Omental fat pad (tissue), 4 donors: Measurements from ENCODE around the gene HOXA4. TPM values are rescaled to one million over a fixed set of nuclear protein-coding genes. Genes with fewer than 3 reads are reported as not detected.
A peak's percentile ranks its signal among the peaks of the same experiment; 100 is the strongest.

Experiments
- ATAC-seq: fragments of 150-250 bp; one replicate; pipeline ENCODE4 v1.9.1; 2016; ENCODE audit warnings: mild to moderate bottlenecking, moderate library complexity; ENCODE audit not compliant: low FRiP score
- DNase-seq: peaks from one replicate; pipeline ENCODE4 v3.0.0-alpha.2; 2019; ENCODE audit warnings: low spot score
- CTCF ChIP-seq, 3 donors: fragments of 450-650 bp; IDR thresholded peaks; one replicate each; pipeline ENCODE4 v1.5.1; 2016 to 2017; ENCODE audit warnings: antibody characterized with exemption in 3 of 3, mild to moderate bottlenecking in 3 of 3, moderate library complexity in 2 of 3
- total RNA-seq, 4 donors: library from RNA; depleted of rRNA; stranded (reverse); fragments of >200 nt; gene quantifications; one replicate each; pipeline ENCODE4 v1.1.0, GENCODE V29; 2016

The HOXA4 gene
- total RNA-seq, 4 donors from 2014 or later, result 1.6 to 5.7 (median 3.1) TPM

- DNase-seq (peak; percentile 17), ATAC-seq (no peak)
- no peak for TF ChIP-seq CTCF (IDR thresholded peaks at IDR 0.05)
Measured at GRCh38 chr7:27176524-27176845, 45.9 kb upstream of the HOXA4 start.

DNA sequence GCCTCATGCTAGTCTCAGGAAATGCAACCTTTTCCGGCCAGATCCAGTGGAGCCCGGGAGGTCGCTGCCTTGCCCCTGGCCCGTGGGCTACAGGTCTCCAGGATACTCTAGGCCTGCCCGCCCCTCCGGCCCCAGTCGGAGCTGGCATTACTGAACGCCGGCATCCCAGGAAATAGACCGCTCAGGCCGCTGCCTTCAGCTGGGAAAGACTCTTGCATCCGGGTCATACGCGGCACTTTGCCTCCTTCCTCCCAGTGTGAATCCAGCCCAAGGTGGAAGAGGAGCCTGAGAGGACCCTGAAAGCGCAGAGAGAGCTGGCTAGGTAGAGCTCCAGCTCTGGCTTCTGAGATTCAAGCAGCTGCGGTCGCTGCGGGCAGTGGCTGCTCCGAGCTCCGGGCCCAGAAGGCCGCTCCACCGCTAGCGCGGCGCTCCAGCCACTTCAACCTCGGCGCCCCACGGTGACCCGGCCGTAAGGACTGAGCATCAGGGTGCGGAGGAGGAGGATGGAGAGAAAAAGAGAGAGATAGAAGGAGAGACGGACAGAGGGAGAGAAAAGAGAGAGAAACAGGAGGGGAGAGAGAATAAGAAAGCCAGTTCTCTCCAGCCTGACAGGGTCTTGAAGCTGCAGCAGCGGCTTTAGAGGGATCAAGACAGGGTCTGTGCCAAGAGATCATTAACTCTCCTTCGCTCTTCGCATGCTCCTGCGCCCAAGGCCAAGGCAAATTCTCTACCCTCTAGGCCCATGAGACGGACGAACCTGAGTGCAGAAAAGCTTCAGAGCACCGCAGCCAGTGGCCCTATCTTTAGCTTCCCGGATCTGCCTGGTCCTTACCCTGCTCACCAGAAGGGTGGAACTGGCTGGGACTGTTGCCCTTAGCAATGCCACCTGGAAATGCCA is 45.3 kb upstream of the HOXA4 start:
- ATAC-seq, result no peak

DNA sequence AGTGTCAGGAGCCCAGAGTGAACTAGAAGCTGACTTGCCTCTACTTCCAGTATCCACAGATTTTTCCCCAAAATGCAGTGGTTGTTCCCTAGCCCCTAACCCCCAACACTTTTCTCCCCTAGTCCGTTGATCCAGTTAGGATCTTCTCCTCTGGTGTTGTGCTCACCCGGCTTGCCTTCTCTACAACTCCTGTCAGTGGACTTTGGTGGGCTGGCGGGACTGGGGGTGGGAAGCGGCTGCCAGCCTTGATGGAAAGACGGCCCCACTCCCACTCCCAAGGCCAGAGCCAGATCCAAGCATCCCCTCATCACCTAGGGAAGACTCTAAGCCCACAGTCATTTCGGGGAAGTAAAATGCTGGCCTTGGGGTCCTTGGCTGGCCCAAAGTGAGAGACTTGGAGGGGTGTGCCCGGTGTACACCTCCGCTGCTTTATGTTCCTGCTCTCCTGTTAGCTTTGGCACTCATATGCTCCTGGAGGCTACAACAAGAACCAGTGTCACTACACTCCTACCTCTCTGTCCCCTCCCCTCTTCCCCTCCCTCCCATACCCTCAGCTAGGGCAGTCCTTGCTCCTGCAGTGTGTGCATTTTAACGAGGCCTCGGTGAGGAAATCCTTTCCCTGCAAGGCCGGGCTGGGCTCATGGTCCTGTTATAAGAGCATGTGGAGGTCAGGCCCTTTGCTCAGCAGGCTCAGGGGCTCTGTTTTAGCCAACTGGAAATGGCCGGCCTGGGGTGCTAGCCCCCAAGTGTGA is 44.5 kb upstream of the HOXA4 start:
- no peak for ATAC-seq
- DNase-seq, result peak; percentile 12
- no peak for TF ChIP-seq CTCF (IDR thresholded peaks at IDR 0.05)

More for the DNA sequence above, 45.3 kb upstream of the HOXA4 start:
- peak; percentile 18 for DNase-seq
- TF ChIP-seq CTCF (IDR thresholded peaks at IDR 0.05), result no peak

DNA sequence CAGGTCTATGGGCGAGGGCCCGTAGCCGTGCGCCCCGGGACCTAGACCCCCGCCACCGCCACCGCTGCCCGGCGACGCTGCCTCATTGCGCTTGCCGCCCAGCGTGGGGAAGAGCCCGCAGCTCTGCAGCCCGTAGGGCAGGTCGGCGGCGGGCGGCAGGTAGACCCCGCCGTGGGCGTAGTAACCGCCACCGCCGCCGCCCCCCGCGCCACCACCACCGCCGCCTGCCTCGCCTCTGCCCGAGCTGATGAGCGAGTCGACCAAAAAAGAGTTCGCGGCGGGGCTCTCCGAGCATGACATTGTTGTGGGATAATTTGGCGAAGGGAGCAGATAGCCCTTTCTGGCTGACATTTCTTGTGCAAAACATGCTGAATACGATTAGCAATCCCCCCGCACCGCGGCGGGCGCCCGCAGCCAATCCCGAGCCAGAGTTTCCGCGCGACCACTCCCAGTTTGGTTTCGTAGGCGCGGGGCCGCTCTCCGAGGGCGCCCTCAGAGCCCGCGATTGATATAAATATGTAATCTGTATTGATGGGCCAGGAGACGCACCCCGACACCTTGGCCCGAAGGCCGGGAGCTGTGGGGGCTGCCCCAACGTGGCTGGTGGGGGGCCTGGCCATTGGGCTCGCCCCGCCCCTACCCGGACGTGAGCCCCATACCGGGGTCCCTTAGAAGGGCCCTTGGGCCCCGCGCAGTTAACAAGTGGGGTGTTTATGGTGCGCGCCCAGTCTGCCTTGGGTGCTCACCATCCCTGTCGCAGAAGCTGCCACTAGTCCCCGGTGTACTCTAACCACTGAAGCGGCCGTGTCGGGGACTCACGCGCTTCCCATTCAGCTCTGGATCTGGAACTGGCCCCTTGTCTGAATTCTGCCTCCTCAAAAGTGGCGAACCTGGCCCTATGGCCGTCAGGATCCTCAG is 43.7 kb upstream of the HOXA4 start, which contains the start of gene HOXA10:
Gene HOXA10, minus strand, starts transcription at position 365 of the 918 bp plus-strand sequence. Its CDS starts 14 bp downstream, at position 351.
- DNase-seq (peak; percentile 14), ATAC-seq (no peak)
- no peak for TF ChIP-seq CTCF (IDR thresholded peaks at IDR 0.05)

GRCh38 chr7:27173511-27173955 is 43.0 kb upstream of the HOXA4 start:
- no peak for TF ChIP-seq CTCF (IDR thresholded peaks at IDR 0.05)
- DNase-seq (peak; percentile 21), ATAC-seq (no peak)

- ATAC-seq, result peak; percentile 29
- DNase-seq, result peak; percentile 22
- no peak for TF ChIP-seq CTCF (IDR thresholded peaks at IDR 0.05)
Measured at GRCh38 chr7:27172823-27173510, 42.4 kb upstream of the HOXA4 start.
